ES-I3 (cell line): Measurements from ENCODE around the gene NR2C2AP.

ENCODE experiments used
- H3K36me3 ChIP-seq: 2 replicates; pipeline ENCODE4 v1.6.1; 2013; ENCODE audit warnings: mild to moderate bottlenecking, low read length, control low read depth, moderate library complexity; ENCODE audit not compliant: insufficient read depth
- H3K4me1 ChIP-seq: 2 replicates; pipeline ENCODE4 v1.6.1; 2013; ENCODE audit warnings: mild to moderate bottlenecking, control low read depth, low read length; ENCODE audit not compliant: insufficient read depth
- H3K9ac ChIP-seq: 2 replicates; pipeline ENCODE4 v1.6.1; 2013; ENCODE audit warnings: low read depth, mild to moderate bottlenecking, low read length, moderate library complexity
- H3K9me3 ChIP-seq: 2 replicates; pipeline ENCODE4 v1.6.1; 2013; ENCODE audit warnings: mild to moderate bottlenecking, low read length, moderate library complexity; ENCODE audit not compliant: control insufficient read depth, insufficient read depth

NR2C2AP gene, protein sequence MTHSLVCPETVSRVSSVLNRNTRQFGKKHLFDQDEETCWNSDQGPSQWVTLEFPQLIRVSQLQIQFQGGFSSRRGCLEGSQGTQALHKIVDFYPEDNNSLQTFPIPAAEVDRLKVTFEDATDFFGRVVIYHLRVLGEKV

DNA sequence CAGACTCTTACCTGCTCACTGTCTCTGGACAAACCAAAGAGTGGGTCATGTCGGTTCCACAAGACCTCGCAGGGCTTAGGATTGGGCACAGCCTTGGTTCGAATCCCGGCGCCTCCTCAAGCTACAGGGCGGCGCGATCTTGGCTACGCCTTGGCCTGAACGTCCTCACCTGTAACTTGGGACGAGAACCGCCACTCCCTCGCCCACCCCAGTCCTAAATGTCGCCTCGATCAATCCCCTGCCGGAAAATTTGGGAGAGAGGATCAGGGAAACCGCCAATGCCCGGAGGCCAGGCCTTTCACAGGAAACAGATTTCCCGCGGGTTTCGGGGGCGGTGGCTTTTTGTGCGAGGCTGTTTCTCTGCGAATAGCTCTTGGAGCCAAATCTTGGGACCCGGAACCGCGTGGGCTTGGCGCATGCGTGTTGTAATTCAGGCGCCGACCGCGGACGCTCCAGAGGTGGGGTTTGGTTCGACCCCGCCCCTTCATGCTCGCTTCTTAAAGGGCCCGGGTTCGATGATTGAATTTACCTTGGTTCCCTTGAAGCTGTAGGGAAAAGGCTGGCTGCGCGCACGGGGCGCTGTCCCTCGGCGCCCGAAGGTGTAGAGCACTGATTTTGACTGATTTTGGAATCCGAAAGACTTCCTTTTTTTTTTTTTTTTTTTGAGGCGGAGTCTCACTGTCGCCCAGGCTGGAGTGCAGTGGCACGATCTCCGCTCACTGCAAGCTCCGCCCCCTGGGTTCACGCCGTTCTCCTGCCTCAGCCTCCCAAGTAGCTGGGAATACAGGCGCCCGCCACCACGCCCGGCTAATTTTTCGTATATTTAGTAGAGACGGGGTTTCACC lies at the start of gene NR2C2AP:
Gene NR2C2AP, minus strand, starts transcription at position 403 of the 845 bp plus-strand sequence. Its CDS starts 354 bp downstream, at position 49.
- Histone ChIP-seq H3K4me1 (no peaks in the 10 kb centered on the region), H3K9ac (peak within 1 kb of the TSS; percentile 86), H3K36me3 (no peaks in the 10 kb centered on the region), H3K9me3 (no peaks in the 10 kb centered on the region)

DNA sequence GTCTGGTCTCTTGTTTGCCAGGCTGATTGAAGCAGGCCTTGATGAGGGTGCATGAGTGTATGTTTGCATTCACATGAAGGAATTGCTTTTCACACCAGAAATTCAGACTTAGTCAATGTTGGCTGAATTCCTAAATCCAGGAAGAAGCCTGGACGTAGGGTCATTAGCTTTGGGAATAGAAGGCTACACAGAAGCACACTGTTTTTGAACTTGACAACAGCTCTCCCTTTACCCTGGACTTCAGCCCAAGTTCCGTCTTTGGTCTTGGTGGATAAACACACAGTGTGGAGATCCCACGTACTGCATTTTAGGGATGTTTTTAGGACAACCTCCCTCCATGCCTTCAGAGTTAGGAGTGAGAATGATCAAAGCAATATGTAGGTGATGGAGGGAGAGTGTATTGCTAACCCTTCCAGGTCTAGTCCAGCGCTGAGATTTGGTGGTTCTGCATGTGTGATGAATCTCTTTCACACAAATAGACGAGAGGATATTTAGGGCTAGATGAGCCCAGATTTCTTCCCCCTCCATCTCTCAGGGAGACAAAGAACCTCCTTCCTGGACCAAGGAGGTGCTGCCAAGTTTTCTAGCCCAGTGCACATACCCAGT lies 47.1 kb upstream of the NR2C2AP start:
- no peak overlapping the region for H3K9ac ChIP-seq

DNA sequence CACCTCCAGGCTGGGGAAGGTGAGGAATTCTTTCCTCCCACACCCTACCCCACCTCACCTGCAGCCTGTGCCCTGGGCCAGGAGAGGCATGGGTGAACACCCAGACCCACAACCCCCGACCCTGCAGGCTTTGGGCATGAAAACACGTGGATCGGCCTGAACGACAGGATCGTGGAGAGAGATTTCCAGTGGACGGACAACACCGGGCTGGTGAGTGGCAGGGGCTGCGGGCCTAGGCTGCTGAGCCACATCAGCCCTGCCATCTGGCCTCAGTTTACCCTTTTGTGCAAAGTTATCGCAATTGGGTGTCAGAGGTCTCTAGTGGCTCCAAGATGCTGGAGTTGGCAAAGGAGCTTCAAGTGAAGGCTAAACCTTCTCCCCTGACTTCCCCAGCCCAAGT lies 37.3 kb upstream of the NR2C2AP start:
- H3K9ac ChIP-seq = no peak overlapping the region
- no peaks in the 10 kb centered on the region for H3K4me1 ChIP-seq
- no peaks in the 10 kb centered on the region for H3K9me3 ChIP-seq
- no peaks in the 10 kb centered on the region for H3K36me3 ChIP-seq

More for the DNA sequence above, 47.1 kb upstream of the NR2C2AP start:
- Histone ChIP-seq H3K36me3 (no peaks in the 10 kb centered on the region), H3K4me1 (no peaks in the 10 kb centered on the region), H3K9me3 (no peaks in the 10 kb centered on the region)

DNA sequence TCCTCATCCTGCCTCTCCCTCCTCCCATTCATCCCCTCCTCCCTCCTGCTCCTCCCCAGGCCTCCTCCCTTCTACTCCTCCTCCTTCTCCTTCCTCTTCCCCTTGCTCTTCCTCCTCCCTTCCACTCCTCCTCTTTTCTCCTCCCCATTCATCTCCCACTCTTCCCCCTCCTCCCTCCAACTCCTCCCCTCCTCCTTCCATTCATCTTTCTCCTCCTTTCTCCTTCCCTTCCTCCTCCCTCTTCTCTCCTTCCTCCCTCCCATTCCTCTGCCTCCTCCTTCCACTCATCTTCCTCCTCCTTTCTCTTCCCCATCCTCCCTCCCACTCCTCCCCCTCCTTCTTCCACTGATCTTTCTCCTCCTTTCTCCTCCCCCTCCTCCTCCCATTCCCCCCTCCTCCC lies 36.5 kb upstream of the NR2C2AP start:
- no peaks in the 10 kb centered on the region for H3K36me3 ChIP-seq
- H3K4me1 ChIP-seq = no peaks in the 10 kb centered on the region
- no peak overlapping the region for H3K9ac ChIP-seq
- 0 out of 2 replicates have a peak, but pooled peaks cover 3% of the 10 kb centered on the region for H3K9me3 ChIP-seq

DNA sequence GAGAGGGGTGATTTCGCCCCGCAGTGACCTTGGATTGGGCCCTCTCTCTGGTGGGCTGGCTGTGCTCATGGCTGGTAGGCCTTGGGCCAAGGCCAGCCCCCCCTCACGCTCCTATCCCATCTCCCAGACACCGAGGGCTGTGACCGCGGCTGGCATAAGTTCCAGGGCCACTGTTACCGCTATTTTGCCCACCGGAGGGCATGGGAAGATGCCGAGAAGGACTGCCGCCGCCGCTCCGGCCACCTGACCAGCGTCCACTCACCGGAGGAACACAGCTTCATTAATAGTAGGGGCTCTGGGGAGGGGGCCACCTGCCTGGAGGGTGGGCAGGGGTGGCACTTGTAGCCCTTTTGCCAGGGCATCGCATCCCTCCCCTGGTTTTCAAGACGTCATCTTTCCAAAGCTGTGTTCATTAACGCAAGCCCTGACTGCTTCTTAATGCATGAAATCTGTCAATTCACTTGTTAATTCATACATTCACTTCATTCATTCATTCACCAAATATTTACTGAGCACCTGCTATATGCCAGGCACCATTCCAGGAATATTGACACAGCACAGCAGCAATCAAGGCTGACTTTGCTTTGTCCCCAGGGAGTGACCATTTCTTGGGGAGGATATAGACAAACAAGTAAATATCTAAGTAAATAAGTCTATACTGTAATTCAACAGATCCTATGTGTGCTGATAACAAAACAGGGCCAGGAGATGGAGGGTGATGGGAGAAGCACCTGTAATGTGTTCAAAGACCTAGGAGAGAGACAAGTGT lies 35.1 kb upstream of the NR2C2AP start:
- H3K36me3 ChIP-seq = no peaks in the 10 kb centered on the region

DNA sequence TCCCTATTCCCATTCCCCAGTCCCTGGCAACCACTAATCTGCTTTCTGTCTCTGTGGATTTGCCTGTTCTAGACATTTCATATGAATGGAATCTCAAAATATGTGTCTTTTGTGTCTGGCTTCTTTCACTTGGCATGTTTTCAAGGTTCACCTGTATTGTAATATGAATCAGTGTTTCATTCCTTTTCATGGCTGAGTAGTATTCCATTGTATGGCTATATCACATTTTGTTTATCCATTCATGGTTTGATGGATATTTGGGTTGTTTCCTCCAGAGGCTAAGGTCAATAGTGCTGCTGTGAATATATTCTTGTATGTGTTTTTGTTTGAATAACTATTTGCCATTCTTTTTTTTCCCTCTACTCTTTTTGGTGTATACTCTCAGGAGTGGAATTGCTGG lies 33.0 kb upstream of the NR2C2AP start:
- H3K9me3 ChIP-seq = 0 out of 2 replicates have a peak, but pooled peaks cover 3% of the 10 kb centered on the region
- H3K4me1 ChIP-seq = no peaks in the 10 kb centered on the region
- H3K9ac ChIP-seq = no peak overlapping the region
- no peaks in the 10 kb centered on the region for H3K36me3 ChIP-seq

More for the DNA sequence above, 35.1 kb upstream of the NR2C2AP start:
- H3K9ac ChIP-seq = no peak overlapping the region
- no peaks in the 10 kb centered on the region for H3K4me1 ChIP-seq
- H3K9me3 ChIP-seq = 0 out of 2 replicates have a peak, but pooled peaks cover 3% of the 10 kb centered on the region

DNA sequence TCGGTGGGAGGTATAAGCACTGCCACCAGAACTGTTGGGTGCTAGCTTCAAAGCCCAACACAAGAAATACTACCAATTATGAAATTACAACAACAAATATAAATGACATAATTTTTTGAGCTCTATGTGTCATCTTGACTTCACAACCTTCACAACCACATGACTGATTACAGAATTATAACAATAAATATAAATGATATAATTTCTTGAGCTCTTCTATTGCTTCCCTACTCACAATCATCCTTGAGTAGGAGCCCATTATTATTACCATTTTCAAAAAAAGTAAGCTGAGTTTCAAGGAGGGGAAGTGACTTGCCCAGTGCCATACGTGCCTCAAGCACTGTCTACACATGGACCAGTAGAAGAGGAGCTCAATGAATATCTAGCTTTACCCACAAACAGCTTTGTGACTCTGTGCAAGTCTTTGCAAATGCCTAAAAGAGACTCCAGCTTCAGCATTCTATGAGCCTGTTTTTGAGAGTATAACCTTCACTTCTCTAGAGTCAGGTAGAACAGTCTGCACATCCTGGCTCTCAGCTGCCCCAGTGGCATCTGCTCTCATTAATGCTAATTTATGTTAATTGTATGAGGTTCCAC lies 31.1 kb upstream of the NR2C2AP start:
- Histone ChIP-seq H3K36me3 (no peaks in the 10 kb centered on the region), H3K4me1 (no peaks in the 10 kb centered on the region), H3K9me3 (0 out of 2 replicates have a peak, but pooled peaks cover 3% of the 10 kb centered on the region)

DNA sequence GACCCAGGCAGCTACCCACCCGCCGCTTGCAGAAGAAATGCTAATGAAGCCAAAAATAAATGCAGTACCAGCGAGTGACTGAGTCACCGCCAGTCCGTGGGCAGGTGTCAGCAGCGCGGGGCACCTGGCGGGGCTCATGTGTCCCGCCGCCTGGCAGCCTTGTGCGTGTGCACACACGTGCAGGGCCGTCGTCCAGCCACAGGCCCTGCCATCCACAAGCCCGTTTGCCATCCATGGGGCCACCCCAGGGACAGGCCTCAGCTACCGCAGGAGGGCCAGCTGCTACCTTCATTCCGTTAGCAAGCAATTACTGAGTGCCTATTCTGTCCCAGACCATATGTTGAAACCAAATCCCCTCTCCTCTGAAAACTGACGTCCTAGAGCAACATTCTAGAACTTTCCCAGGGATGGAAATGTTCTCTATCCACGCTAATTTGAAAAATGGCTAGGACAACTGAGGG lies 29.1 kb upstream of the NR2C2AP start:
- Histone ChIP-seq H3K9me3 (0 out of 2 replicates have a peak, but pooled peaks cover 3% of the 10 kb centered on the region), H3K36me3 (no peaks in the 10 kb centered on the region), H3K4me1 (no peaks in the 10 kb centered on the region), H3K9ac (no peak overlapping the region)

More for the DNA sequence above, 31.1 kb upstream of the NR2C2AP start:
- no peak overlapping the region for H3K9ac ChIP-seq

DNA sequence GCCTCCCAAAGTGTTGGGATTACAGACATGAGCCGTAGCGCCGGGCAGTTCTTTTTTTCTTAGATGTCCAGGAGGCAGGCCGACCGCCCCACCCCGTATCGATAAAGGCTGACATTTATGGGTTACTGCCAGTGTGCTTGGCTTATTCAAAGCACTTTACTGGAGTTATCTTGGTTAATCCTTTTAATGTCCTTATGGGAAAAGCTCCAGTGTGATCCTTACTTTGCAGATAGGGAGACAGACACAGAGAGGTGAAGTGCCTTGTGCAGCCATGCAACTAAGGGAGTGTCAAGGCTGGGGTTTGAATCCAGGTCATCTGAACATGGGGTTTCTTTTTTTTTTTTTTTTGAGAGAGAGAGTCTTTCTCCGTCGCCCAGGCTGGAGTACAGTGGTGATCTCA lies 27.8 kb upstream of the NR2C2AP start:
- 0 out of 2 replicates have a peak, but pooled peaks cover 3% of the 10 kb centered on the region for H3K9me3 ChIP-seq
- no peak overlapping the region for H3K9ac ChIP-seq
- H3K36me3 ChIP-seq = no peaks in the 10 kb centered on the region
- no peaks in the 10 kb centered on the region for H3K4me1 ChIP-seq

DNA sequence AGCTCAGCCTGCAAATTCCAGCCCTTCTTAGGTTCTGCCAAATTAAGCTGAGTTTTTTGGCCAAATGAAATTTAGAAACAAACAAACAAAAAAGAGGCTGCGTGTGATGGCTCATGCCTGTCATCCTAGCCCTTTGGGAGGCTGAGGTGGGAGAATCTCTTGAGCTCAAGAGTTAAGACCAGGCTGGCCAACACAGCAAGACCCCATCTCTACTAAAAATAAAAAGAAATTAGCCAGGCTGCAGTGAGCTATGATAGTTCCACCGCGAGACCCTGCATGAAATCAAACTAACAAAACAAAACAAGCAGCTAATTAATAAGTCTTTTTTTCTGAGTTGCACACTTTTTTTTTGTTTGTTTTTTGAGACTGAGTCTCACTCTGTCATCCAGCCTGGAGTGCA lies 26.5 kb upstream of the NR2C2AP start:
- H3K9me3 ChIP-seq = no peaks in the 10 kb centered on the region
- H3K4me1 ChIP-seq = no peaks in the 10 kb centered on the region
- H3K36me3 ChIP-seq = no peaks in the 10 kb centered on the region
- H3K9ac ChIP-seq = no peak overlapping the region

DNA sequence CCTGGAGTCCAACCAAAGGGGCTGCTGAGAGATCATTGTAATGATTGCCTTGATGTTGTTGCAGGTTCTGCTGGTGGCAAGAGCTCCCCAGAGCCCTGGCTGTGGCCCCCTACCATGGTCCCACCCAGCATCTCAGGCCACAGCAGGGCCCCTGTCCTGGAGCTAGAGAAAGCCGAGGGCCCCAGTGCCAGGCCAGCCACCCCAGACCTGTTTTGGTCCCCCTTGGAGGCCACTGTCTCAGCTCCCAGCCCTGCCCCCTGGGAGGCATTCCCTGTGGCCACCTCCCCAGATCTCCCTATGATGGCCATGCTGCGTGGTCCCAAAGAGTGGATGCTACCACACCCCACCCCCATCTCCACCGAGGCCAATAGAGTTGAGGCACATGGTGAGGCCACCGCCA lies 24.0 kb upstream of the NR2C2AP start:
- Histone ChIP-seq H3K9me3 (peaks cover 4% of the 10 kb centered on the region; the same call in 1 of the 2 replicates), H3K4me1 (no peaks in the 10 kb centered on the region), H3K36me3 (no peaks in the 10 kb centered on the region), H3K9ac (no peak overlapping the region)

DNA sequence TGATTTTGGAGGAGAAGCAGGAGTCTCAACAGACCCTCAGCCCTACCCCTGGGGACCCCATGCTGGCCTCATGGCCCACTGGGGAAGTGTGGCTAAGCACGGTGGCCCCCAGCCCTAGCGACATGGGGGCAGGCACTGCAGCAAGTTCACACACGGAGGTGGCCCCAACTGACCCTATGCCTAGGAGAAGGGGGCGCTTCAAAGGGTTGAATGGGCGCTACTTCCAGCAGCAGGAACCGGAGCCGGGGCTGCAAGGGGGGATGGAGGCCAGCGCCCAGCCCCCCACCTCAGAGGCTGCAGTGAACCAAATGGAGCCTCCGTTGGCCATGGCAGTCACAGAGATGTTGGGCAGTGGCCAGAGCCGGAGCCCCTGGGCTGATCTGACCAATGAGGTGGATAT lies 23.4 kb upstream of the NR2C2AP start:
- no peaks in the 10 kb centered on the region for H3K36me3 ChIP-seq
- H3K9ac ChIP-seq = no peak overlapping the region
- H3K9me3 ChIP-seq = peaks cover 4% of the 10 kb centered on the region; the same call in 1 of the 2 replicates
- no peaks in the 10 kb centered on the region for H3K4me1 ChIP-seq

DNA sequence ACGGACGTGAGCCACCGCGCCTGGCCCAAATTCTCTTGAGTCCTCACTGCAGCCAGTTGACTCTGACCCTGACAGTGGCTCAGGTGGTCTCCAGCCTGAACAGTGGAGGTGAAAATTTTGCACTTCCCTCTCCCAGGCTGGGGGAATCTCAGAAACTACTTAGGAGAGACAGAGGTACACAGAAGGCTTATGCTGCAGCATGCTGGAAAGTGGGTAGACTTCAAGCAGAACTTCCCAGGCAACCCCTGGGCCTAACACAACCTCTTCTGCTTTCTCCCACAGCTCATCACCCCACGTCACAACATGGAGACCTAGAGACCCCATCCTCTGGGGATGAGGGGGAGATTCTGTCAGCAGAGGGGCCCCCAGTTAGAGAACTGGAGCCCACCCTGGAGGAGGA lies 23.0 kb upstream of the NR2C2AP start:
- Histone ChIP-seq H3K9ac (no peak overlapping the region), H3K4me1 (no peaks in the 10 kb centered on the region), H3K36me3 (no peaks in the 10 kb centered on the region), H3K9me3 (peaks cover 4% of the 10 kb centered on the region; the same call in 1 of the 2 replicates)
